PC-9 (cell line): ENCODE data around the gene NUFIP2.

Source experiments
- CTCF ChIP-seq: fragments of 200-600 bp; sonication (generic); conservative IDR thresholded peaks from 2 replicates; pipeline ENCODE4 v1.6.1; 2017; ENCODE audit warnings: mixed run types, antibody characterized with exemption, mild to moderate bottlenecking, moderate library complexity
- EZH2 ChIP-seq: fragments of 200-600 bp; sonication (generic); IDR thresholded peaks from 2 replicates; pipeline ENCODE4 v1.8.0; 2017; ENCODE audit warnings: antibody characterized with exemption, low read depth

GRCh38 chr17:29215174-29215573 is 78.8 kb downstream of the NUFIP2 start:
- TF ChIP-seq CTCF (no peak), EZH2 (no peak)
